HG03025 (cell line): ENCODE data around the gene MRPL28.
"Not testable (repeated sequence)": the region's sequence is repeated elsewhere in the genome, so short reads cannot be mapped to it uniquely, and the experiment has no call there.

Experiments
- ATAC-seq: cut with Tn5 transposase; IDR thresholded peaks from one replicate; pipeline ENCODE4 v1.9.1; 2021; ENCODE audit warnings: mild to moderate bottlenecking, moderate library complexity; ENCODE audit not compliant: unreplicated experiment, low FRiP score

MRPL28 gene

DNA sequence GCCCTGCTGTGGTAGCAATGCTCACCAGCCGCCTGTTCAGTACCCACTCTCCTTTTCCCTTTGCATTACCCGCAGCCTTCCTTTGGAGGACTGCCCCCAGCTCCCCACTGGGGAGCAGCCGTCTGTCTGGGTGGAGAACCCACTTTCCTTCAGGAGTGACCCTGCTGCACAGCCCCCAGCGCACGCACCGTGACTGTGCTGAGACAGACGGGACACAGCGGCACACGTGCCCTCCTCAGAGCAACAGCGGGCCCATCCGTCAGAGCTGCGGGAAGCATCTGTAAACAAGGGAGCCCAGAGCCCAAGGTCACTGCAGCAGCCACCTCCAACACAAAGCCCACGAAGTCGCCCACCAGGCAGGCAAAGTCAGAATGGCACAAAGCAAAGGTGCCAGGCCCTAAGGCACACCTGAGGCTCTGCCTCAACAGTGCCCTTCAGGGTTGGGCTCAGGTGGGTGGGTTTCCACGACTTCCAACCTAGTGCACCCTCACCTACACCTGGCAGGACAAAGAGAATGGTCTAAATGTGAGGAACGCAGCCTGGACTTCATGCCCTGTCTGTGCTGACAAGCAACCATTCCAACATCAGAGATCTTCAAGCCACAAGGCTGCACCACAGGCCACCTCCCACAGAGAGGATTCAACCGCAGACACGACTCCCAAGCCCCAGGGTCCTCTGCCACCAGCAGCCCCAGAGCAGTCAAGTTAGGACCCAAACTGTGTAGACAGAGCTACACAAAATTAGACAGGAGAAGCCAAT is 27.7 kb downstream of the MRPL28 start:
- no peak for ATAC-seq

- not testable (repeated sequence) for ATAC-seq
Measured at GRCh38 chr16:341974-342336, 28.4 kb downstream of the MRPL28 start.

GRCh38 chr16:341095-341973 is 29.0 kb downstream of the MRPL28 start:
- ATAC-seq = not testable (repeated sequence)

- no peak for ATAC-seq
Measured at GRCh38 chr16:340370-341091, 29.8 kb downstream of the MRPL28 start.

DNA sequence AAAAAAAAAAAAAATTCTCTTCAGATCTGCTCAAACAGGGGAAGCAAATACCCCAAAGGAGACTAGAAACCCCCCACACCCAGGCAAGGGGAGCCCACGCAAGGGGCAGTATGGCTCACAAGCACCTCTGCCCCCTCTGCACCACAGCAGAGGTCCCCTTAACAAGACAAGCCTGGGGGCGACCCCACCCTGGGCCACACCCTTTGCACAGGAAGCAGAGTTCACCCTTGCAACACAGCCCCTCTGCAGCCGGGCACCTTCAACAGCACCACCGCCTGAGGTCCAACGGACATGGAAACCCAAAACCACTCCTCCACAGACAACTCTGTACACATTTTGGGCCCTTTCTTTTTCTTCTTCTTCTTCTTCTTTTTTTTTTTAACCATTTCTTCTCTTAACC is 30.7 kb downstream of the MRPL28 start:
- no peak for ATAC-seq

DNA sequence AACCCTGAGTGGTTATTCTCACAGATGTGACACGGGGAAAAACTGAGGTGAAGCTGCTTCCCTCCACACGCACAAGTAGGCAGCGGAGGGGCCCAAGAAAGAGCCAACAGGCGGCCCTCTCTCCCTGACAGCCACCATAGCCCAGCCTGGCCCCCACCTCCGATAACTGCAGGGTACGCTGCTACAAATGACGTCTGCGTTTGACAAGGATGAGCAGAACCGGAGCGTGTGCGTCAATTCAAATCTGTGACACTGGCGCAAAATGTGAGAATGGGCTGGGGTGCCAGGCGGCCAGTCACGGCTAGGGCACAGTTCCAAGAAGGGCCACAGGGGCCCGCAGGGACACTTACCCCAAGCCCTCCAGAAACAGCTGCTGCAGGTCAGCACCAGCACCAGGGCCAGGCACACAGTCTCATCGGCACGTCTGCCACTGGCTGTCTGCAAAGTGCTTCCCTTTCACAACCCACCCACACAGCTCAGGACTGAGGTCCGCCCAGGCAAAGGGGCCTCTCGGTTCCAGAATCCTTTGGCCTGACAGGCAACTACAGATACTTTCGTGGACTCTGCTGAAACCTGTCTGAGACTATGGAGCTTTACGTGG is 32.3 kb downstream of the MRPL28 start:
- no peak for ATAC-seq

DNA sequence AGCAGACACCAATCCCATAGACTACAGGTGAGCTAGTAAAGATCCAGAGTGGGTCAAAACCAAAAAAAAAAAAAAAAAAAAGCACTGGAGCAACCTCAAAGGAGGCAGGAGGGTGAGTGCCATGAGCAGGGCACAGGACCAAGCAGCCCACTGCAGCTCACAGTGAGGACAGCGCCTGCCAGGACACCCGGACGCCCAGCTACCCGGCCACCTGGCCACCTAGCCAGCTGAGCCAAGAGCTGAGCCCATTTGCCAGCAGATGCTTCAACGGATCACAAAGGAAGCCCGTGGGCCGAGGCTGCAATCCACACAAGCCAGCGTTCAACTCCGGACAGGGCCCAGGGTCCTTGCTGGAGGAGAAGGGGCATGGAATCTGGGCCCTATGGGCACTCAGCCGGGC is 32.9 kb downstream of the MRPL28 start:
- no peak for ATAC-seq

DNA sequence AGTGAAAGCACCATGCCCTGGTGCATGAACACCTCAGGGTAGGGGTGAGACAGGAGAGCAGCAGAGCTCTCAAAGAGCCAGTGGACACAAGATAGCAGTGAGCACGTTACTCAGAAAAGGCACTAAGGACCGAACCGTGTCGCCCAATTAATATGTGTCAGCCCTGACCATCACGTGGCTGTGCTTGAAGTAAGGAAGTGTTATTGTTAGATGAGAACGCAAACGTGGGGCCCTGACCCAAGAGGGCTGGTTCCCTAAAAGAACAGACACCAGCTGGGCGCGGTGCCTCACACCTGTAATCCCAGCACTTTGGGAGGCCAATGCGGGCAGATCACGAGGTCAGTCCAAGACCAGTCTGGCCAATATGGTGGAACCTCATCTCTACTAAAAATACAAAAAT is 34.1 kb downstream of the MRPL28 start:
- ATAC-seq = no peak

GRCh38 chr16:334861-335632 is 35.3 kb downstream of the MRPL28 start:
- ATAC-seq = not testable (repeated sequence)

DNA sequence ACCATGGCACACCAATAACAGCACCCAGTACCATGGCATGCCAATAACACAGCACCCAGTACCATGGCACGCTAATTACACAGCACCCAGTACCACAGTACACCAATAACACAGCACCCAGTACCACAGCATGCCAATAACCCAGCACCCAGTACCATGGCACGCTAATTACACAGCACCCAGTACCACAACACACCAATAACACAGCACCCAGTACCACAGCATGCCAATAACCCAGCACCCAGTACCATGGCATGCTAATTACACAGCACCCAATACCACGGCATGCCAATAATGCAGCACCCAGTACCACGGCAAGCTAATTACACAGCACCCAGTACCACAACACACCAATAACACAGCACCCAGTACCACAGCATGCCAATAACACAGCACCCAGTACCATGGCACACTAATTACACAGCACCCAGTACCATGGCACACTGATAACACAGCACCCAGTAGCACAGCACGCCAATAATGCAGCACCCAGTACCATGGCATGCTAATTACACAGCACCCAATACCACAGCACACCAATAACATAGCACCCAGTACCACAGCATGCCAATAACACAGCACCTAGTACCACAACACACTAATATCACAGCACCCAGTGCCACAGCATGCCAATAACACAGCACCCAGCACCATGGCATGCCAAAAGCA is 36.0 kb downstream of the MRPL28 start:
- not testable (repeated sequence) for ATAC-seq

DNA sequence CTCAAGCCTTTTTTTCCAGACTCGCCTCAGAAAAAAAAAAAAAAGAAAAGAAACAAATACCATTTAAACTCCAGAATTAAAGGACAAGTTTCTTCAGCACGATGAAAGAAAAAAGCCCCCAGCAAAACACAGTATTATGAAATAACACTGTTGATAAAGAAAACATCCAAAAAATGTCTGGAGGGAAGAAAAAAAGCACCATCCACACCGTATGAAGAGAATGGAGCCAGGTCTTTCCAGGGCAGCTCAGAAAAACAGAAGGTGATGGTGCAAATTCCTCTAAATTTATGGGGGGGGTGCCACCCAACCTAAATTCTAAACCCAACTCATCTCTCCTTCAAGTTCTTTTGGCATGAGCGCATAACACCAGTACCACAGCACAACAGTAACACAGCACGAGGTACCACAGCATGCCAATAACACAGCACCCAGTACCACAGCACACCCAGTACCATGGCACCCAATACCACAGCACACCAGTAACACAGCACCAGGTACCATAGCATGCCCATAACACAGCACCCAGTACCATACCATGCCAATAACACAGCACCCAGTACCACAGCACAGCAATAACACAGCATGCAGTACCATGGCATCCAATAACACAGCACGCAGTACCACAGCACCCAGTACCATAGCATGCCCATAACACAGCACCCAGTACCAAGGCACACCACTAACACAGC is 36.8 kb downstream of the MRPL28 start:
- no peak for ATAC-seq

DNA sequence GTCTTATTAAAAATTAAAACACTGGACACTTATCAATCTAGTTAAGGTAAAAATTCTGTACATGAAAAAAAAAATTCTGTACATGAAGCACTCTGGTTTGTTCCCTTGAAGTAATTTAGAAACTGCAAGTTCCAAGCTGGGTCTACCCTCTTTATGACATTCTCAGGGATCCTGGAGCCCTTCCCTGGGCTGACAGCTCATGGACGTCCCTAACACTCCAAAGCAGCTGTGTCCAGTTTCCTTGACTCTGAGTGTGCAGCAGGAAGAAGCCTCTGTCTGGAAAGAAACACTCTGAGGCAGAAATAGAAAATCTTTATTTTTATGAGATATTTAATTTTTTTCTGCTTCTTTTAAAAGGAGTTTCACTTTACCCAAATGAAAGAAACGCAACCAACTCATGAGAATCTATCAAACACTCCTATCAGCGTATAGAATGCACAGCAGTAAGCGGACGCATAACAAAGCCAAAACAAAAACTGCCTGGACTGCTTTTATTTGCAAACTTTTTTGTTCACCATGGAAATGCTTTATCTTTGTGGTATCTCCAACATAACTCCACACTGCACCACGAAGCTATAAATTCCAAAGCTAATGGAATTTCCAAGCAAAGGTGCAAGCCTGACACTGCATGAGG is 39.0 kb downstream of the MRPL28 start:
- ATAC-seq = not testable (repeated sequence)

GRCh38 chr16:330741-331140 is 39.6 kb downstream of the MRPL28 start:
- ATAC-seq = no peak

- ATAC-seq = no peak
Measured at GRCh38 chr16:325375-326145, 44.8 kb downstream of the MRPL28 start.

- ATAC-seq = no peak
Measured at GRCh38 chr16:324451-325334, 45.6 kb downstream of the MRPL28 start.

DNA sequence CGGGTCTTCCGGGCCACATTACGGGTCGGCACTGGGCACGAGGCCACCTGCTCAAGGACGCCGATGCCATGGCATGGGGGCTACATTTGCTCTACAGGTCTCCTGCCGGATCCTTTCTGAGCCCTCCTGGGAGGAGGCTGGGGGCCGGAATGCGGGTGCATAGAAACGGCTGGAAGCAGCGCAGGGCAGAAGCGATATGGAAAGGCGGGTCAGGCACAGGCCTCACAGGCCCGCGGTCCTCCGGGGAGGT is 46.2 kb downstream of the MRPL28 start:
- ATAC-seq = no peak
